Measurements from ENCODE around the gene MT2A.
A peak's percentile ranks its signal among the peaks of the same experiment; 100 is the strongest.

Gene MT2A

DNA sequence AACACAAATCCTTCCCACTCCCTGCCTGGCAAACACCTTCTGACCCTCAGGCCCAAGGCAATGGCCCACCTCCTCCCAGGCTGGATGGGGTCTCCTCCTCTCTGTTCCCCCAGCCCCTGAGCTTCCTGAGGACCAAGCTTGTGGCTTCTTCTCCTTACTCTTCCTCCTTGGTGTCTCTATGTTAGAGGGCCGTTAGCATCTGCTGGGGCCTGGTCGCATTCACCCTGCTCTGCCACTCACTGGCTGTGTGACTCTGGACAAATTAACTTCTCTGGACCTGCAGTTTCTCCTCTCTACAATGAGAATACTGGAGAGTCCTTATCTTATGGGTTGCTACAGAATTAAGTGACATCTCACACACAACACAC is 725 bp upstream of the MT2A start:
- no peak overlapping the region for H3K9ac ChIP-seq

DNA sequence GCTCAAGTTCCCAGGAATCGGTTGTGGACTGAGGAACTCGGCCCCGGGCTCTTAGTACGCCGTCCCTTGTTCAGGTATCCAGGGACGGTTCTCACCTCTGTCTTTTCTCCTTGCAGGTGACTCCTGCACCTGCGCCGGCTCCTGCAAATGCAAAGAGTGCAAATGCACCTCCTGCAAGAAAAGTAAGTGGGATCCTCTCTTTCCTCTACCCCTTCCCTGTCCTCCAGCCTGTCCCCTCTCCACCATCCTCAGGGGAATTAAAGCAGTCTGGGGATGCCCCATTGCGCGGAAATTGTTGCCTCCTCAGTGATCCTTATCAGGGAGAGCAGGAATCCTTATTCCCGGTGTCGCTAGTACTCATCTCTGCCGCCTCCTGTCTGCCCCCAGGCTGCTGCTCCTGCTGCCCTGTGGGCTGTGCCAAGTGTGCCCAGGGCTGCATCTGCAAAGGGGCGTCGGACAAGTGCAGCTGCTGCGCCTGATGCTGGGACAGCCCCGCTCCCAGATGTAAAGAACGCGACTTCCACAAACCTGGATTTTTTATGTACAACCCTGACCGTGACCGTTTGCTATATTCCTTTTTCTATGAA is 585 bp downstream of the MT2A start:
- Histone ChIP-seq H3K27ac (peak overlapping the region; percentile 71), H3K4me1 (peaks cover 15% of the 10 kb centered on the region), H2AFZ (peak overlapping the region; percentile 46)

More for the DNA sequence above, 725 bp upstream of the MT2A start:
- TF ChIP-seq, protein P1, sequence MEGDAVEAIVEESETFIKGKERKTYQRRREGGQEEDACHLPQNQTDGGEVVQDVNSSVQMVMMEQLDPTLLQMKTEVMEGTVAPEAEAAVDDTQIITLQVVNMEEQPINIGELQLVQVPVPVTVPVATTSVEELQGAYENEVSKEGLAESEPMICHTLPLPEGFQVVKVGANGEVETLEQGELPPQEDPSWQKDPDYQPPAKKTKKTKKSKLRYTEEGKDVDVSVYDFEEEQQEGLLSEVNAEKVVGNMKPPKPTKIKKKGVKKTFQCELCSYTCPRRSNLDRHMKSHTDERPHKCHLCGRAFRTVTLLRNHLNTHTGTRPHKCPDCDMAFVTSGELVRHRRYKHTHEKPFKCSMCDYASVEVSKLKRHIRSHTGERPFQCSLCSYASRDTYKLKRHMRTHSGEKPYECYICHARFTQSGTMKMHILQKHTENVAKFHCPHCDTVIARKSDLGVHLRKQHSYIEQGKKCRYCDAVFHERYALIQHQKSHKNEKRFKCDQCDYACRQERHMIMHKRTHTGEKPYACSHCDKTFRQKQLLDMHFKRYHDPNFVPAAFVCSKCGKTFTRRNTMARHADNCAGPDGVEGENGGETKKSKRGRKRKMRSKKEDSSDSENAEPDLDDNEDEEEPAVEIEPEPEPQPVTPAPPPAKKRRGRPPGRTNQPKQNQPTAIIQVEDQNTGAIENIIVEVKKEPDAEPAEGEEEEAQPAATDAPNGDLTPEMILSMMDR (IDR thresholded peaks at IDR 0.05), result no peak
- Histone ChIP-seq H3K4me1 (peaks cover 15% of the 10 kb centered on the region), H3K79me2 (no peaks in the 10 kb centered on the region), H3K4me2 (ENCODE audit: low read length) (peak overlapping the region; percentile 84), H3K9me3 (ENCODE audit: control insufficient read depth, low read length) (no peaks in the 10 kb centered on the region), H3K27me3 (ENCODE audit: control insufficient read depth, insufficient read depth, low read length) (no peaks in the 10 kb centered on the region), H2AFZ (no peak overlapping the region), H3K36me3 (ENCODE audit: control insufficient read depth, insufficient read depth, low read length) (no peaks in the 10 kb centered on the region), H3K27ac (peak overlapping the region; percentile 90), H3K4me3 (ENCODE audit: low read depth, low read length) (peak overlapping the region; percentile 60)

DNA sequence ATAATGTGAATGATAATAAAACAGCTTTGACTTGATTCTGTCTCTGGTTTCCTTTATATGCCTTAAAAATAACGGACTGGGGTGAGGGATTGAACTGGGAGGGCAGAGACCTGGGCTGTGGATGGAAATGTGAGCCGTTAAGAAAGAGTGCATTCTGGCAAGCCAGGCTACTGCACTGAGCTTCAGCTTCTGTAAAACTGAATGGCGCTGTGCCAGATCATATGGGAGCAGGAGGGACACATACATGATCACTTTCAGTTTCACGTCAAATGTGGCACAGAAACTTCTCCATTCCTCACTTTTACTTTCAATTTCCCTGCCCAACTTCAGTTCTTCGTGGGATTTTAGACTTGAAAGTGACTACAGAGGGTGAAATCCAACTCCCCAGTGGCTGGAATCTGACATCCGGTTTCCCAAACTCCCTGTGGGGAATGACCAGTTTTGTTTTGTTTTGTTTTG is 1.1 kb downstream of the MT2A start:
- Histone ChIP-seq H3K4me1 (peaks cover 15% of the 10 kb centered on the region), H2AFZ (peak overlapping the region; percentile 46), H3K9me3 (ENCODE audit: control insufficient read depth, low read length) (no peaks in the 10 kb centered on the region), H3K79me2 (no peaks in the 10 kb centered on the region), H3K36me3 (ENCODE audit: control insufficient read depth, insufficient read depth, low read length) (no peaks in the 10 kb centered on the region), H3K27ac (peak overlapping the region; percentile 71), H3K9ac (no peak overlapping the region), H3K4me3 (ENCODE audit: low read depth, low read length) (peak overlapping the region; percentile 60), H3K4me2 (ENCODE audit: low read length) (peak overlapping the region; percentile 84), H3K27me3 (ENCODE audit: control insufficient read depth, insufficient read depth, low read length) (no peaks in the 10 kb centered on the region)
- TF ChIP-seq, protein P1 (IDR thresholded peaks at IDR 0.05), result no peak

More for the DNA sequence above, 585 bp downstream of the MT2A start:
- H3K27me3 ChIP-seq (ENCODE audit: control insufficient read depth, insufficient read depth, low read length), result no peaks in the 10 kb centered on the region
- H3K4me3 ChIP-seq (ENCODE audit: low read depth, low read length), result peak overlapping the region; percentile 60
- H3K9ac ChIP-seq, result no peak overlapping the region
- TF ChIP-seq, protein P1 (IDR thresholded peaks at IDR 0.05), result no peak
- H3K36me3 ChIP-seq (ENCODE audit: control insufficient read depth, insufficient read depth, low read length), result no peaks in the 10 kb centered on the region
- H3K9me3 ChIP-seq (ENCODE audit: control insufficient read depth, low read length), result no peaks in the 10 kb centered on the region
- no peaks in the 10 kb centered on the region for H3K79me2 ChIP-seq
- peak overlapping the region; percentile 84 for H3K4me2 ChIP-seq (ENCODE audit: low read length)

DNA sequence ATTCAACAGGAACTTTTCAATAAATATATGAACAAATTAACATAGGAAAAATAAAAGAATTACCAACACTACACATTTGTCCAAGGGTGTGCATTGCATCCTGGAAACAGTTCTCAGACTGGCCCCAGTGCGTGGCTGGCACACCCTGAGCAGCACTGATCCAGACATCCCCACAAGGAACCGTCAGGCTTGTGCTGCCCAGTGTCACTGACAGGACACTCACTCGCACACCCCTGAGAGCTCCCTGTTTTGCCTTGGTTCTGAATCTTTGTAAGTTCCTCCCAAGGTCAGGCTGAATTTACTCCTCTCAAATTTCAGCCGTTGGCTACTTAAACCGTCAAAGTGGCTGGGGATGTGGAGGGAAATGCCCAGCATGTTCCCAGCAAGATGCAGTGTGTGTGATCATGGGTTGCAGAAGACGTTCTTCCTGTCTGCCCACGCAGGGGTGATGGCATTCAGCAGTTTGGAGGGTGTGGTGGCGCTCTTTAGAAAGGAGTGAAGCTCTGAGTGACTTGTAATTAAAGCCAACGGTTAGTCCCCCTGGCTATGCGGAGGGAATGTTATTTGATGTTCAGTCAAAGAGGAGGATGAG is 1.7 kb downstream of the MT2A start:
- TF ChIP-seq, protein P1 (IDR thresholded peaks at IDR 0.05), result no peak
- H3K4me3 ChIP-seq (ENCODE audit: low read depth, low read length), result peak overlapping the region; percentile 60
- H3K4me1 ChIP-seq, result peaks cover 15% of the 10 kb centered on the region
- H3K27ac ChIP-seq, result peak overlapping the region; percentile 71
- peak overlapping the region; percentile 71 for H2AFZ ChIP-seq
- H3K9me3 ChIP-seq (ENCODE audit: control insufficient read depth, low read length), result no peaks in the 10 kb centered on the region
- no peaks in the 10 kb centered on the region for H3K36me3 ChIP-seq (ENCODE audit: control insufficient read depth, insufficient read depth, low read length)
- H3K4me2 ChIP-seq (ENCODE audit: low read length), result peak overlapping the region; percentile 84
- H3K27me3 ChIP-seq (ENCODE audit: control insufficient read depth, insufficient read depth, low read length), result no peaks in the 10 kb centered on the region
- H3K9ac ChIP-seq, result no peak overlapping the region
- H3K79me2 ChIP-seq, result no peaks in the 10 kb centered on the region

All from parathyroid adenoma (tissue), 2 donors.